ENCODE measurements around the gene REM2.

DNA sequence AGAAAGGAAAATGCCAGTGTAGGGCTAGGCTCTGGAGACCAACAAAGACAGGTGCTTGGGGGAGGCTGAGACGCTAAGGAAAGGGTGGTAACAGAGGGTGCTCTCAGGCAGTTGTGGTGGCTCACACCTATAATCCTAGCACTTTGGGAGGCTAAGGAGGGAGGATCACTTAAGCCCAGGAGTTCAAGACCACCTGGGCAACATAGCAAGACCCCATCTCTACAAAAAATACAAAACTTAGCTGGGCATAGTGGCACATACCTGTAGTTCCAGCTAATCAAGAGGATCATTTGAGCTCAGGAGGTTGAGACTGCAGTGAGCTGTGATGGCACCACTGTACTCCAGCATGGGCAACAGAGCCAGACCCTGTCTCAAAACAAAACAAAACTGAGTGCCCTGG is 12.4 kb downstream of the REM2 start:
- TF ChIP-seq, protein P1, sequence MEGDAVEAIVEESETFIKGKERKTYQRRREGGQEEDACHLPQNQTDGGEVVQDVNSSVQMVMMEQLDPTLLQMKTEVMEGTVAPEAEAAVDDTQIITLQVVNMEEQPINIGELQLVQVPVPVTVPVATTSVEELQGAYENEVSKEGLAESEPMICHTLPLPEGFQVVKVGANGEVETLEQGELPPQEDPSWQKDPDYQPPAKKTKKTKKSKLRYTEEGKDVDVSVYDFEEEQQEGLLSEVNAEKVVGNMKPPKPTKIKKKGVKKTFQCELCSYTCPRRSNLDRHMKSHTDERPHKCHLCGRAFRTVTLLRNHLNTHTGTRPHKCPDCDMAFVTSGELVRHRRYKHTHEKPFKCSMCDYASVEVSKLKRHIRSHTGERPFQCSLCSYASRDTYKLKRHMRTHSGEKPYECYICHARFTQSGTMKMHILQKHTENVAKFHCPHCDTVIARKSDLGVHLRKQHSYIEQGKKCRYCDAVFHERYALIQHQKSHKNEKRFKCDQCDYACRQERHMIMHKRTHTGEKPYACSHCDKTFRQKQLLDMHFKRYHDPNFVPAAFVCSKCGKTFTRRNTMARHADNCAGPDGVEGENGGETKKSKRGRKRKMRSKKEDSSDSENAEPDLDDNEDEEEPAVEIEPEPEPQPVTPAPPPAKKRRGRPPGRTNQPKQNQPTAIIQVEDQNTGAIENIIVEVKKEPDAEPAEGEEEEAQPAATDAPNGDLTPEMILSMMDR (optimal IDR thresholded peaks at IDR 0.05 in 1 of 3, IDR thresholded peaks at IDR 0.05 in 1 of 3, conservative IDR thresholded peaks at IDR 0.05 in 1 of 3; ENCODE audit: extremely low read depth in 1 of 3, insufficient read depth in 2 of 3, low read length in 3 of 3) = no peak
- TF ChIP-seq EZH2 (IDR thresholded peaks at IDR 0.05; ENCODE audit: low read length) = no peak
